HG03095 (cell line): ENCODE results near the gene SCN1B.
"Not testable (repeated sequence)": the region's sequence is repeated elsewhere in the genome, so short reads cannot be mapped to it uniquely, and the experiment has no call there.

Source experiments
- ATAC-seq: cut with Tn5 transposase; IDR thresholded peaks from one replicate; pipeline ENCODE4 v1.9.1; 2021; ENCODE audit warnings: moderate library complexity; ENCODE audit not compliant: unreplicated experiment

Gene SCN1B

DNA sequence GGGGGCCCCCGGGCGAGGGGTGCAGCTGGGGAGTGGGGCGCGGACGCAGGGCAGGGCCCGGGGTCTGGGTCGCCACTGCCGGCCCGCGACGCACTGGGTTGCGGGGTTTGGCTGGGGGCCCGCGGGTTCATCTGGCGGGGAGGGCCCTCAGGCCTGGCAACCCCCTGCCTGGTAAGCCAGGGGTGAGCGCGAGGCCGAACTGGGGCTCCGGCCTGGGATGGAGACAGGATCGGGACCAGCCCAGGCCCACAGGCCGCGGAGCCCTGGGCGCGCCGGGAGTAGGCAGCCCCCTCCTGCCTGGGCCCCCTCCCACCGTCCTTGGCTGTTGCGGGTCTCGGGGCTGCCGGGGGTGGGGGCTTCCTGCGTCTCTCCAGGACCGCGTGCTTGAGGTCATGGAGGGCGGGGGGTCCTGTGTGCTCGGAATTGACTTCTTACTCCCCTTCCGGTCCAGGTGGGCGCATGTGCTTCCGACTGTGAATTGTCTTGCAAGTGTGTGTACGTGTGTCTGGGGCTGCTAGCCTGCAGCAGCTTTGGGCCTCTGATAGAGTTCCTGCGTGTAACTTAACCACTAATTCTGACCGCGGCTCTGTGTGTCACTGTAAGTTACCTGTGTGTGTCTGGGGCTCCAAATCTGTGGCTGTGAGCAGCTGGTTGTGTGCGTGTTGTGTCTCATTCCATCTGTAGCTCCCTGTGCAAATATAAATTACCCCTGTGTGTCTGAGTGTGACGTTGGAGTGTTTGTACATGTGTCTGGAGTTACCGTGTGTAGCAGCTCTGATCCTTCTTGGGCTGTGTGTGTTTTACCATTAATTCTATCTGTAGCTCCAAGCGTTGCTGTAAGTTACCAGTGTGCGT is 29.4 kb upstream of the SCN1B start:
- ATAC-seq: no peak

DNA sequence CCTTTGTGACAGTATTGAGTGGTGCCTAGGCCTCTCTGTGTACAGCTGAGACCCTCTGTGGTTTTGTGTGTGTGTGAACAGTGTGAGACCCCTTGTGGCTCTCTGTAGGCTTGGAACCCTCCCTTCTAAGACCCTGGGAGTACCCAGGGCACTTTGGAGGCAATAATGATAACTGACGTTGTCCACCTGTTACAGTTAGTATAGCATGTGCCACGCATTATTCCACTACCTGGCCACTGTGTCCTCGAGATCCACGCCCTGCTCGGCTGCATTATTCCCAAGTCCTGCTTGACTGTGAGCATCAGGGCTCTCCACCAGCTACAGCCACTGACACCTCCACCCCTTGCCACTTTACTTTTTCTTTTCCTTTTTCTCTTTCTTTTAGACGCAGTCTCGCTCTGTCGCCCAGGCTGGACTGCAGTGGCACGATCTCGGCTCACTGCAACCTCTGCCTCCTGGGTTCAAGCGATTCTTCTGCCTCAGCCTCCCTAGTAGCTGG is 28.2 kb upstream of the SCN1B start:
- no peak for ATAC-seq

DNA sequence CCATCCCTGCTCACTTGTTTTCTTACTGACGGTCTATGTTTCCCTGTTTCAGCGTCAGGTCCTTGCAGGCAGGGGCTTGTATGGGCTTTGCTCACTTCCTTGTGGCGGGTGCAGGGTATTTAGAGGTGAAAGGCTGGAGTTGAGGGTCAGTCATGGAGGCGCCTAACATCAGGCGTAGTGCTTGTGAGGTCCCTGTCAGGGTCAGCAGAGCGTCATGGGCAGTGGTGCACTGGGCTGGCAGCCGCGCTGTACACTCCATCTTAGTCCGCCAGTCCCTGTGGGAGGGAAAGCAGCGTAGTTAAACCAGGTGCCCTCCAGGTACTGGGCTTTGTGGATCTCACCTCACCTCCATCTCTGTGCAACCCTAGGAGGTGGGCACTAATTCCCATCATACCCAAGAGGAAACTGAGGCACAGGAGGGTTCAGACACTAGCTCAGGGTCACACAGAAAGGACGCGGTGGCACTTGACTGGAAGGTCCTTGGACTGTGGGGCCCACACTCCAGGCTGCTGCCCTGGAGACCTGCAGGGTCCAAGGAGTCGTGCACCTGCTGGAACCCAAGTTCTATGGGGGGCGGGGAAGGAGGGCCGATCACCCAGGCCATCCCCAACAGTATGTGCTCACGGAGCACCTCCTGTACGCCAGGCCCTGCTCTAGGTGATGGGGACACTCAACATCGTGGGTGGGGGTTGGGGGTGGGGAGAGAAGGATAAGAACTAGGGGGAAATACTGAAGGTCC is 25.6 kb upstream of the SCN1B start:
- no peak for ATAC-seq

DNA sequence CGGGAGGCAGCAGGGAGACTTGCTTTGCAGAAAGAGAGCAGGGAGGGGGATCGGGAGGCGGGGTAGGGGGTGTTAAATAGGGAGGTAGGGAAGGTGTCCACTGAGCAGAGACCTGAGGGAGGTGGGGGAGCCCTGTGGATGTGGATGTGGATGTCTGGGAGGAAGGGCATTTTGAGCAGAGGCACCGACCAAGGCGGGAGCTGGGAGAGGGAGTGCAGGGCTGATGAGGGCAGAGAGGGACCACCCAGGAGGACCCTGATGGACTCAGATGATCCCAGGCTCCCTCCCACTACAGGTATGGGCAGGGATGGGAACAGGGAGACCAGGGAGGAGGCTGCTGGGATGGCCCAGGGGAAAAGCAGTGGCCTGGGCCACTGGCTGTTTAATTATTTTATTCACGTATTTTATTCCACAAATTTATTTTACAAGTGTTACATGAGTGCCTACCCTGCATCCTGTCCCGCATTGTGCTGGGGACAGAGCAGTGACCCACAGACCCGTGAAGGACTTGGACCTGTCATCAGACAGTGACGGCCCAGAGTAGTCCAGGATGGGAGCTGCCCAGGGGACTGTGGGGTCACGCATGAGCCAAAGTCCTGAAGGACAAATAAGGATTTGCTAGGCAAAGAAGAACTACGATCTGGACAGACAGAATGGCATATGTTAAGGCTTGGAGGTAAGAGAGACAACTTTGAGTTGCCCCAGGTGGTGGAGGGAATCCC is 24.9 kb upstream of the SCN1B start:
- ATAC-seq: no peak

DNA sequence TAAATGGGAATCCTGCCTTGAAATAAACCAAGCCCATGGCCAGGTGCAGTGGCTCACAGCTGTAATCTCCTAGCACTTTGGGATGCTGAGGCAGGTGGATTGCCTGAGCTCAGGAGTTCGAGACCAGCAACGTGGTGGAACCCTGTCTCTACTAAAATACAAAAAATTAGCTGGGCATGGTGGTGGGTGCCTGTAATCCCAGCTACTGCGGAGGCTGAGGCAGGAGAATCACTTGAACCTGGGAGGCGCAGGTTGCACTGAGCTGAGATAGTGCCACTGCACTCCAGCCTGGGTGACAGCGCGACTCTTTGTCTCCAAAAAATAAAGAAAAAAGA is 24.3 kb upstream of the SCN1B start:
- not testable (repeated sequence) for ATAC-seq

DNA sequence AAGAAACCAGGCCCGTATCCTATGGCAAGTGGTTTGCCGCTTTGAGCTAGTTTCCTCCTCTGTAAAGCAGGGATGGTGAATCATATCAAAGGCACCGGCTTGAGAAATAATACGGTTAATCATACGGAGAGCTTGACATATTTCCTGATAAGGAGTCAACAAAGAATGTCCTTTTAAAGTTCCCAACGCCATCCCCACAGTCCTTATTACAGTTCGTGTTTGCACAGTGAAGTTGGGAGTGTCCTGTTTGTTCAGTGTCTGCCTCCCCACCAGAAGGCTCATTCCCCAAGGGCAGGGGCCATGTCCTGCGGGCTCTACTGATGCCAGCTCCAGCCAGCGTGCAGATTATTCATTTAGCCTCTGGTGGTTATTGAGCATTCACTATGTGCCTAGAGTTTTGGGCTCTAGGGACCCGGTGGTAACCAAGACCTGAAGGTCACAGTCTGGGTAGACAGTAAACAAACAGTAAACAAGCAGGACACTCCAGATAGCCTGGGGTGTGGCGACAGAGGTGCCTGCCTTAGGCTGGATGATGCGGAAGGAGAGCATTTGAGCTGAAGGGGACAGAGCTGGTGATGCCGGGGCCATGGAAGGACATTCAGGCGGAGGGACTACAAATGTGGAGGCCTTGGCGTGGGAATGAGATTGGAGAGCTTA is 23.8 kb upstream of the SCN1B start:
- no peak for ATAC-seq

DNA sequence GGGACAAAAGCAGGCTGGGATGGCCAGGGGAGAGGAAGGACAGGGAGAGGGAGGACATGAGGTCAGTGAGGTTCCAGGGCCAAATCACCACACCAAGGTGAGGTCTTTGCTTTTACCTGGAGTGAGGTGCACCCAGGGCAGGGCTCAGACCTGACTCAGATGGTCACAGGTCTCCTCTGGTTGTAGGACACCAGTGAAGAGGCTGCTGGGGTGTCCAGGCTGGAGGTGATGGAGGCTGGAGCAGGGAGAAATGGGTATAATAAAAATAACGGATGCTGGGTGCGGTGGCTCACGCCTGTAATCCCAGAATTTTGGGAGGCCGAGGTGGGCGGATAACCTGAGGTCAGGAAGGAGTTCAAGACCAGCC is 23.3 kb upstream of the SCN1B start:
- no peak for ATAC-seq

DNA sequence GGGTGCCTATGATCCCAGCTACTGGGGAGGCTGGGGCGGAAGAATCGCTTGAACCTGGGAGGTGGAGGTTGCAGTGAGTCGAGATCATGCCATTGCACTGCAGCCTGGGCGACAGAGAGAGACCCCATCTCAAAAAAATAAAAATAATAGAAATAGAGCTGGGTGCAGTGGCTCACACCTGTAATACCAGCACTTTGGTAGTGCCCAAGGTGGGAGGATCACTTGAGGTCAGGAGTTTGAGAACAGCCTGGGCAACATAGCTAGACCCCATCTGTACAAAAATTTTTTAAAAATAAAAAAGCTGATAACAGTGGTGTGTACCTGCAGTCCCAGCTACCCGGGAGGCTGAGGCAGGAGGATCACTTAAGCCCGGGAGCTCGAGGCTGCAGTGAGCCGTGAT is 22.8 kb upstream of the SCN1B start:
- not testable (repeated sequence) for ATAC-seq

DNA sequence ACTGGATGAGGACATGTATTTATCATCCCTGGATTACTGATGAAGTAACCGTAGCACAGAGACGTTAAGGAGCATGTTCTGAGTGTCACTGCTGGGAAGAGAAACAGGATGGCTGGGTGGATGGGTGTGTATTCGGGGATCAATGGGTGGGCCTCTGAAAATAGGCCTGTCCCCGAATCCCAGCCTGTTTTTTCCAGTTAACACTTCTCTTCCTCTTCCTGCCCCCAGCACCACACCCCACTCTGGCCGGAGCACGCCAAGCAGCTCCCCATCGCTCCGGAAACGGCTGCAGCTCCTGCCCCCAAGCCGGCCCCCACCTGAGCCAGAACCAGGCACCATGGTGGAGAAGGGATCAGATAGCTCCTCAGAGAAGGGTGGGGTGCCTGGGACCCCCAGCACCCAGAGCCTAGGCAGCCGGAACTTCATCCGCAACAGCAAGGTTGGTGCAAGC is 21.4 kb upstream of the SCN1B start:
- no peak for ATAC-seq

DNA sequence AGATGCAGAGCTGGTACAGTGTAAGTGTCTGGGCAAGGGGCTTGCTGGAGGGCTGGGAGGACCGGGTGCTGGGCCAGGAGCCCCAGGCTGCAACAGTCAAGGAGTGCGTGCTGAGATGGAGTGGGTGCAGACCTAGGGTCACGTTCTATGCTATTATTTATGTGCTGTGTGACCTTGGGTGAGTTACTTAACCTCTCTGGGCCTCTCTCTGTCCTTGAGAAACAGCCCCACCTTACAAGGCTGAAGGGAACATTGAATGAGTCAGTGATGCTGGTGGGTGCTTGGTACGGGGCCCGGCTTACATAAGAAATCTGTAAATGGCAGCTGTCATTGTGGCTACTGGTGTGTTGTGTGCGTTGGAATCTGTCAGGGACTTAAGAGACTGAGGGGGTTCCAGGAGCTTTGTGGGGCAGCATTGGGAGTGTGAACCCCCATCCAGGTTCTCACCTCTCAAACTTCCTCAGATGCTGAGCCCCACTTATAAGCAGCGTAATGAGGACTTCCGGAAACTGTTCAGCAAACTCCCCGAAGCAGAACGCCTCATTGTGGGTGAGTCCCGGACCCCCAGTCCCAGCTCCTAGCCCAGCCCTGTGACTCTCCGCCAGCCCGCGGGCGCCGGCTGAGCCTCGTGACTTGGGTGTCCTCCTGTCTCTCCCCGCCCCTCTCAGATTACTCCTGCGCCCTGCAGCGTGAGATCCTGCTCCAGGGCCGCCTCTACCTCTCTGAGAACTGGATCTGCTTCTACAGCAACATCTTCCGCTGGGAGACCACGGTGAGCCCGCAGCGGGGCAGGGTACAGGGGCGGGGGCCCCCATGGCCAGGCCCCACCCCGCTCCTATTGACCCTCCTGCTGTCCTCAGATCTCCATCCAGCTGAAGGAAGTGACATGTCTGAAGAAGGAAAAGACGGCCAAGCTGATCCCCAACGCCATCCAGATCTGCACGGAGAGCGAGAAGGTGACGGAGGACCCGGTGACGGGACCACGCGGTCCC is 20.6 kb upstream of the SCN1B start:
- ATAC-seq: no peak

DNA sequence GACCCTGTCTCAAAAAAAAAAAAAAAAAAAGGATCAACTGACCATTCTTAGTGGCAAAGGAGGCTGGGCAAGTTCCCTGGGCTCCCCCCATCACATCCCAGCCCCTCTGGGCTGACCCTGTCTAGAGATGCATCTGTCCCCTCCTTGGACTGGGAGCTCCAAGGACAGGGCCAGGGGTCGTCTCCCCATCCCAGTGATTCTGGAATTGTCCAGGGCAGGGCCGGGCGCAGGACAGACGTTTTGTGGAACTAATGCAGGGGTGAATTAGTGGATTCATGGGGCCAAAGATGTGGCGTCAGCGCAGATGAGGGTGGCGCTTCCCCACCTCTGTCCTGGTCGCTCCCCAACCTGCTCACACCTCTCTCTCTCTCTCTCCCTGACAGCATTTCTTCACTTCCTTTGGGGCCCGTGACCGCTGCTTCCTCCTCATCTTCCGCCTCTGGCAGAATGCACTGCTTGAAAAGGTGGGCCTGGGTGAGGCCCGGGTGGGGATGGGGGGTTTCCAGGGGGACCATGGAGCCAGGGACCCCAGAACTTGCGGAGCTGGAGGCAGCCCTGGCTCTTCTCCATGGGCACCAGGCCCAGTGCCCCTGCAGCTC is 19.1 kb upstream of the SCN1B start:
- no peak for ATAC-seq

DNA sequence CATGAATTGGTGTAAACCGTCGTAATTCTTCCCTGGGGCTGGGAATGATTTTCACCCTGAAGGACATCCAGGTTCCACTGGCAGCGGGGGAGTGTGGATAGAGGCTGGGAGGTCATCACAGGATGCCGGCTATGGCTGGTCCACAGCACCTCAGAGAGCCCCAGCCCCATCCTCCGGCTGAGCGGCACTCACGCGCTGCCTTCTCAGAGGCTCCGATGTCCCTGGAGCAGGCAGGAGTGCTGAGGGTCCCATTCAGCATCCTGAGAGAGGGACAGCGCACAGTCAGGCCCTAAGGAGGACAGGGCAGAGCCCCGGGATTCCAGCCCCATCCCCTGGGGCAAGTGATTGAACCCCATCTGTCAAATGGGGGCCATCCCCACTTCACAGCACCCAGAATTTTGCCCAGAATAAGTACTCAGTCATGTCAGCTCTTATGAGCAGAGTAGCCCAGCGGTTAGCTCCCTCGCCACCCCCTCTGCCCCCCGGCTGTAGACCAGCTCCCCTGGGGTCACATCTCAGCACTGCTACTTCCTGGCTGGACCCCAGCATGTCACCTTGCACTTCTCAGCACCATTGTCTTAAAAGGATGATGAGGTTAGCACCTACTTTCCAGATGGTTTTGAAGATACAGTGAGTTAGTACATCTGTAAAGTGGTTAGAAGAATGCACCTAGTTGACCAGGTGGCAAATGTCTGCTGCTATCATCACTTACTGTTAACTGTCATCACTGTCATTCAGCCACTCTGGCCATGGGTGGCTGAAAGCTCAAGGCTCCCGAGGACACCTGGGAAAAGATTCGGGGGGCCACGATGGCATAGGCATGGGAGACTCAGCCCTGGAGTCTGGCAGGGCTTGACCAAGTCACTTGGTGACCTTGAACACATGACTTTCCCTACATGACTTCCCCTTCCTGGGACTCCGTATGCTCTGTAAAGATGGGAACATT is 18.3 kb upstream of the SCN1B start:
- ATAC-seq: no peak

DNA sequence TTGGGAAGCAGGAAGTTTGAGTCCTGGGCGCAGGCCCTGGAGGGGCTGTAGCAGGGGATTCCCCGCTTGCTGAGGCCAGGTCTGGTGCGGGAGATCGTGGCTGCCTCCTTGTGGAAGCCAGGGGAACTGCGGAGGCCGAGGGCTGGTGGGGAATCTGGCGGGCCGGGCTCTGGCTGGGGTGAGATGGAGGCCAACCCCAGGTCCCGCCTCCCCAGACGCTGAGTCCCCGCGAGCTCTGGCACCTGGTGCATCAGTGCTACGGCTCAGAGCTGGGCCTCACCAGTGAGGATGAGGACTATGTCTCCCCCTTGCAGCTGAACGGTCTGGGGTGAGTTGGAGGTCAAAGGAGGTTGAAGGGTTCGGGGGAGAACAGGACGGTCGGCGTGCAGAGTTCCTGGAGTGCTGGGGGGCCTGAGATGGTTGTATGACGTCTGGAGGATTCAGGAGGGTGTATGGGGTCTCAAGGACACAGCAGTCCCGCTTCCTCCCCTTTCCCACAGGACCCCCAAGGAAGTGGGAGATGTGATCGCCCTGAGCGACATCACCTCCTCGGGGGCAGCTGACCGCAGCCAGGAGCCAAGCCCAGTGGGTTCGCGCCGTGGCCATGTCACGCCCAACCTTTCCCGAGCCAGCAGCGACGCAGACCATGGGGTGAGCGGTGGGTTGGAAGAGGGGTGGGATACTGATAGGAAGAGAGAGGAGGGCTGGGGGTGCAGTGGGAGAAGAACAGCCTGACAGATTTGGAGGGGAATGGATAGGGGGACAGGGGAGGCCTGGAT is 17.0 kb upstream of the SCN1B start:
- ATAC-seq: peak; percentile 74

DNA sequence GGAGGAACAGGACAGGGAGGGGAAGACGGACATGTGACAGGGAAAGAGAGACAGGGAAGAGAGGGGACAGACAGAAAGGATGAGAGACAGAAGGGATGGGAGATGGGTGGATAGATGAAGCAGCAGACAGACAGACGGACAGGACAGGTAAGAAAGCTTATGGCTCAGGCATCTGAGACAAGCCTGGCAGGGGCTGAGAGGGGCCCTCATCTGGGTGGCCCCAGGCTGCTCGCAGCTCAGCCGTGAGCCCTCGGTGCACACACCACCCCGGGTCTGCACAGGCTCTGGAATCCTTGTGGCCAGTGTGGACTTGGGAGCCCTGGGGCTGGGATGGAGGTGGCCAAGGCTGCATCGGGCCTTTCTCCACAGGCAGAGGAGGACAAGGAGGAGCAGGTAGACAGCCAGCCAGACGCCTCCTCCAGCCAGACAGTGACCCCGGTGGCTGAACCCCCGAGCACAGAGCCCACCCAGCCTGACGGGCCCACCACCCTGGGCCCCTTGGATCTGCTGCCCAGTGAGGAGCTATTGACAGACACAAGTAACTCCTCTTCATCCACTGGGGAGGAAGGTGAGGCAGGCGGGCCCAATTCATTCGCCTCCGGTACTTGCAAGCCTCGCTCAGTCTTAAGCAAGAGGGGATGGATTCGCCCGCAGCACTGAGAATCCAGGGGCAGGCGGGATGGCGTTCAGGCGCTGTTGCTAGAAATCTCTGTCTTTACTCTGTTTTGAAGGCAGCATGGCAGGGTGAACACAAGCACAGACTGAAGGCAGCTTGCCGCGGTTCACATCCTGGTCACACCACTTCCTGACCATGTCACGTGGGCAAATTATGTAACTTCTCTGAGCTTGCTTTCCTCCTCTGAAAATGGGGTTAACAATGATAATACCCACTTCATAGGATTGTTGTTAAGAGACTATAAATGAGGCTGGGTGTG is 16.2 kb upstream of the SCN1B start:
- ATAC-seq: no peak

DNA sequence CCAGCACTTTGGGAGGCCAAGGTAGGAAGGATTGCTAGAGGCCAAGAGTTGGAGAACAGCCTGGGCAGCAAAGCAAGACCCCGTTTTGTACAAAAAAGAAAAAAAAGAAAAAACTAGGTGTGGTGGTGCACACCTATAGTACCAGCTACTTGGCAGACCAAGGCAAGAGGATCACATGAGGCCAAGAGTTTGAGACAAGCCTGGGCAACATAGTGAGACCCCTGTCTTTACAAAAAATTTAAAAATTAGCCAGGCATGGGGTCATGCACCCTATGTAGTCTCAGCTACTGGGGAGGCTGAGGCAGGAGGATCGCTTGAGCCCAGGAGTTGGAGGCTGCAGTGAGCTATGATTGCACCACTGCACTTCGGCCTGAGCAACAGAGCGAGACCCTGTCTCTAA is 15.5 kb upstream of the SCN1B start:
- not testable (repeated sequence) for ATAC-seq

DNA sequence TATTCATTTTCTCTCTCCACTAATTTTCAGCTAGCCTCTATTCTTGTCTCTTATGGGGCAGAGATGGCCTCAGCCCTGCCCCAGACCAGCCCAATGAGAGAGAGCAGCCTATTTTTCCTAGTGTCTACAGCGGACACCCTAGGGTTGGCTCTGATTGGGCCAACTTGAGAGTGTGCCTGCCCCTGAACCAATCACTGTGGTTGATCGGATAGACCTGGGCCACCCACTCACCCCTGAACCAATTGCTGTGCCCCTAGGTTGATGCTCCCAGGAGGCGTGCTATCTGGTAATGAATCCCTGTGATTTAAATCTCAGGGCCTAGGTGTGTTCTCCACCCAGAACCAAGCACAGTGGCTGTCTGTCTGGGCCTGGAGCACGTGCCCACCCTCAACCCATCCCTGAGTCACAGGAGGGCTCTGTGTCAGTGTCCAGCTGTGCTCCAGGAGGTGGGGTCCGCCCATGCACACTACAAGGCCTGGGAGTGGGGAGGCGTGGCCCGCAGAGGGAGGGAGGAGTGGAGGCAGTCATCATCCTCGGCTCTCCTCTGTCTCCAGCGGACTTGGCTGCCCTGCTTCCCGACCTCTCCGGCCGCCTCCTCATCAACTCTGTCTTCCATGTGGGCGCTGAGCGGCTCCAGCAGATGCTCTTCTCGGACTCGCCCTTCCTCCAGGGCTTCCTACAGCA is 14.9 kb upstream of the SCN1B start:
- no peak for ATAC-seq
